ENCODE results near the gene ZNF780B. TPM values are rescaled to one million over a fixed set of nuclear protein-coding genes. Genes with fewer than 3 reads are reported as not detected.

Gene ZNF780B
- polyA plus RNA-seq, 1 donor from 2014 or later = 28.8 TPM

DNA sequence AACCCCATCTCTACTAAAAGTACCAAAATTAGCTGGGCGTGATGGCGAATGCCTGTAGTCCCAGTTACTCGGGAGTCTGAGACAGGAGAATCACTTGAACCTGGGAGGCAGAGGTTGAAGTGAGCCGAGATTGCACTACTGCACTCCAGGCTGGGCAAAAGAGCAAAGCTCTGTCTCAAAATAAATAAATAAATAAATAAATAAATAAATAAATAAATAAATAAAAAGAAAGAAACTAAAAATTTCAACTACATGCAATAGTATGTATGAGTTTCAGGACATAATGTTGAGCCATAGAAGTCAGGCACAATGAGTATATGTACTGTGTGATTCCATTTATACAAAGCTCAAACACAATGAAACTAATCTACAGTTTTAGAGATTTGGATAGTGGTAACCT lies 47.6 kb upstream of the ZNF780B start:
- TF ChIP-seq RAD21 (conservative IDR thresholded peaks at IDR 0.05) = no peak
- no peak for TF ChIP-seq MXI1 (conservative IDR thresholded peaks at IDR 0.05; ENCODE audit: poor library complexity, severe bottlenecking)
- no peak for TF ChIP-seq EZH2 (IDR thresholded peaks at IDR 0.05; ENCODE audit: borderline replicate concordance, insufficient read depth, low read length, poor library complexity, severe bottlenecking)
- no peak for TF ChIP-seq CTCF (IDR thresholded peaks at IDR 0.05; ENCODE audit: poor library complexity, severe bottlenecking)
- no peak for TF ChIP-seq POLR2AphosphoS5 (IDR thresholded peaks at IDR 0.05)
- no peak for TF ChIP-seq TAF1 (IDR thresholded peaks at IDR 0.05; ENCODE audit: low read depth)
- H3K9ac ChIP-seq (ENCODE audit: low read length) = no peak overlapping the region
- no peaks in the 10 kb centered on the region for H3F3A ChIP-seq (ENCODE audit: insufficient read depth, low read length, poor library complexity, severe bottlenecking)
- H4K20me1 ChIP-seq (ENCODE audit: insufficient read depth) = no peaks in the 10 kb centered on the region
- no peak overlapping the region for H3K4me3 ChIP-seq (ENCODE audit: low read length)
- H3K27ac ChIP-seq (ENCODE audit: low read length) = no peak overlapping the region
- no peaks in the 10 kb centered on the region for H3K9me2 ChIP-seq (ENCODE audit: insufficient read depth, low read length)
- H3K9me3 ChIP-seq (ENCODE audit: low read length) = no peaks in the 10 kb centered on the region
- no peak overlapping the region for H2AFZ ChIP-seq (ENCODE audit: low read depth, low read length)
- no peaks in the 10 kb centered on the region for H3K27me3 ChIP-seq (ENCODE audit: insufficient read depth, low read depth, low read length)
- no peaks in the 10 kb centered on the region for H3K79me2 ChIP-seq (replicated peaks; ENCODE audit: insufficient read depth, low read length)
- H3K36me3 ChIP-seq (ENCODE audit: insufficient read depth, low read length) = no peaks in the 10 kb centered on the region
- no peak overlapping the region for H3K4me2 ChIP-seq (ENCODE audit: low read length)

GRCh38 chr19:40101813-40102212 lies 45.8 kb upstream of the ZNF780B start:
- Histone ChIP-seq H3K36me3 (ENCODE audit: insufficient read depth, low read length) (no peaks in the 10 kb centered on the region), H2AFZ (ENCODE audit: low read depth, low read length) (no peak overlapping the region), H3F3A (ENCODE audit: insufficient read depth, low read length, poor library complexity, severe bottlenecking) (no peaks in the 10 kb centered on the region), H4K20me1 (ENCODE audit: insufficient read depth) (no peaks in the 10 kb centered on the region), H3K27ac (ENCODE audit: low read length) (no peak overlapping the region), H3K9ac (ENCODE audit: low read length) (no peak overlapping the region), H3K79me2 (replicated peaks; ENCODE audit: insufficient read depth, low read length) (no peaks in the 10 kb centered on the region), H3K9me3 (ENCODE audit: low read length) (no peaks in the 10 kb centered on the region), H3K4me2 (ENCODE audit: low read length) (no peak overlapping the region), H3K4me3 (ENCODE audit: low read length) (no peak overlapping the region), H3K9me2 (ENCODE audit: insufficient read depth, low read length) (no peaks in the 10 kb centered on the region), H3K27me3 (ENCODE audit: insufficient read depth, low read depth, low read length) (no peaks in the 10 kb centered on the region)
- TF ChIP-seq TAF1 (IDR thresholded peaks at IDR 0.05; ENCODE audit: low read depth) = no peak
- no peak for TF ChIP-seq CTCF (IDR thresholded peaks at IDR 0.05; ENCODE audit: poor library complexity, severe bottlenecking)
- no peak for TF ChIP-seq EZH2 (IDR thresholded peaks at IDR 0.05; ENCODE audit: borderline replicate concordance, insufficient read depth, low read length, poor library complexity, severe bottlenecking)
- no peak for TF ChIP-seq MXI1 (conservative IDR thresholded peaks at IDR 0.05; ENCODE audit: poor library complexity, severe bottlenecking)
- no peak for TF ChIP-seq RAD21 (conservative IDR thresholded peaks at IDR 0.05)
- TF ChIP-seq EP300 (conservative IDR thresholded peaks at IDR 0.05; ENCODE audit: poor library complexity, severe bottlenecking) = no peak
- TF ChIP-seq, protein P1, sequence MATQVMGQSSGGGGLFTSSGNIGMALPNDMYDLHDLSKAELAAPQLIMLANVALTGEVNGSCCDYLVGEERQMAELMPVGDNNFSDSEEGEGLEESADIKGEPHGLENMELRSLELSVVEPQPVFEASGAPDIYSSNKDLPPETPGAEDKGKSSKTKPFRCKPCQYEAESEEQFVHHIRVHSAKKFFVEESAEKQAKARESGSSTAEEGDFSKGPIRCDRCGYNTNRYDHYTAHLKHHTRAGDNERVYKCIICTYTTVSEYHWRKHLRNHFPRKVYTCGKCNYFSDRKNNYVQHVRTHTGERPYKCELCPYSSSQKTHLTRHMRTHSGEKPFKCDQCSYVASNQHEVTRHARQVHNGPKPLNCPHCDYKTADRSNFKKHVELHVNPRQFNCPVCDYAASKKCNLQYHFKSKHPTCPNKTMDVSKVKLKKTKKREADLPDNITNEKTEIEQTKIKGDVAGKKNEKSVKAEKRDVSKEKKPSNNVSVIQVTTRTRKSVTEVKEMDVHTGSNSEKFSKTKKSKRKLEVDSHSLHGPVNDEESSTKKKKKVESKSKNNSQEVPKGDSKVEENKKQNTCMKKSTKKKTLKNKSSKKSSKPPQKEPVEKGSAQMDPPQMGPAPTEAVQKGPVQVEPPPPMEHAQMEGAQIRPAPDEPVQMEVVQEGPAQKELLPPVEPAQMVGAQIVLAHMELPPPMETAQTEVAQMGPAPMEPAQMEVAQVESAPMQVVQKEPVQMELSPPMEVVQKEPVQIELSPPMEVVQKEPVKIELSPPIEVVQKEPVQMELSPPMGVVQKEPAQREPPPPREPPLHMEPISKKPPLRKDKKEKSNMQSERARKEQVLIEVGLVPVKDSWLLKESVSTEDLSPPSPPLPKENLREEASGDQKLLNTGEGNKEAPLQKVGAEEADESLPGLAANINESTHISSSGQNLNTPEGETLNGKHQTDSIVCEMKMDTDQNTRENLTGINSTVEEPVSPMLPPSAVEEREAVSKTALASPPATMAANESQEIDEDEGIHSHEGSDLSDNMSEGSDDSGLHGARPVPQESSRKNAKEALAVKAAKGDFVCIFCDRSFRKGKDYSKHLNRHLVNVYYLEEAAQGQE (IDR thresholded peaks at IDR 0.05; ENCODE audit: borderline replicate concordance) = no peak
- TF ChIP-seq POLR2AphosphoS5 (IDR thresholded peaks at IDR 0.05) = no peak
- no peak for TF ChIP-seq SMC3 (conservative IDR thresholded peaks at IDR 0.05; ENCODE audit: poor library complexity)
